Dendritic cell treated with granulocyte-macrophage colony-stimulating factor and Interleukin-4, amounts not matched to agents 40 ng/mL and 50 ng/mL, for 4 days (primary cell): Measurements from ENCODE around the gene KBTBD4.
A peak's percentile ranks its signal among the peaks of the same experiment; 100 is the strongest.

ENCODE experiments used
- H3K27ac Mint-ChIP-seq: one replicate; pipeline ENCODE4 v1.8.0; 2022; ENCODE audit warnings: mild to moderate bottlenecking, mixed read lengths
- H3K27me3 Mint-ChIP-seq: one replicate; pipeline ENCODE4 v1.8.0; 2022; ENCODE audit warnings: mild to moderate bottlenecking, mixed read lengths
- H3K36me3 Mint-ChIP-seq: one replicate; pipeline ENCODE4 v1.8.0; 2022; ENCODE audit warnings: low read depth, mixed read lengths
- H3K4me1 Mint-ChIP-seq: one replicate; pipeline ENCODE4 v1.8.0; 2022; ENCODE audit warnings: low read depth, mixed read lengths
- H3K4me3 Mint-ChIP-seq: one replicate; pipeline ENCODE4 v1.8.0; 2022; ENCODE audit warnings: mild to moderate bottlenecking, moderate library complexity, mixed read lengths
- H3K9me3 Mint-ChIP-seq: one replicate; pipeline ENCODE4 v1.8.0; 2022; ENCODE audit warnings: mixed read lengths
- intact Hi-C: fragments of 100-400 bp; cut with micrococcal nuclease; formaldehyde crosslinking; loops from one replicate; pipeline ENCODE4 v1.15.0; 2022

The KBTBD4 gene

DNA sequence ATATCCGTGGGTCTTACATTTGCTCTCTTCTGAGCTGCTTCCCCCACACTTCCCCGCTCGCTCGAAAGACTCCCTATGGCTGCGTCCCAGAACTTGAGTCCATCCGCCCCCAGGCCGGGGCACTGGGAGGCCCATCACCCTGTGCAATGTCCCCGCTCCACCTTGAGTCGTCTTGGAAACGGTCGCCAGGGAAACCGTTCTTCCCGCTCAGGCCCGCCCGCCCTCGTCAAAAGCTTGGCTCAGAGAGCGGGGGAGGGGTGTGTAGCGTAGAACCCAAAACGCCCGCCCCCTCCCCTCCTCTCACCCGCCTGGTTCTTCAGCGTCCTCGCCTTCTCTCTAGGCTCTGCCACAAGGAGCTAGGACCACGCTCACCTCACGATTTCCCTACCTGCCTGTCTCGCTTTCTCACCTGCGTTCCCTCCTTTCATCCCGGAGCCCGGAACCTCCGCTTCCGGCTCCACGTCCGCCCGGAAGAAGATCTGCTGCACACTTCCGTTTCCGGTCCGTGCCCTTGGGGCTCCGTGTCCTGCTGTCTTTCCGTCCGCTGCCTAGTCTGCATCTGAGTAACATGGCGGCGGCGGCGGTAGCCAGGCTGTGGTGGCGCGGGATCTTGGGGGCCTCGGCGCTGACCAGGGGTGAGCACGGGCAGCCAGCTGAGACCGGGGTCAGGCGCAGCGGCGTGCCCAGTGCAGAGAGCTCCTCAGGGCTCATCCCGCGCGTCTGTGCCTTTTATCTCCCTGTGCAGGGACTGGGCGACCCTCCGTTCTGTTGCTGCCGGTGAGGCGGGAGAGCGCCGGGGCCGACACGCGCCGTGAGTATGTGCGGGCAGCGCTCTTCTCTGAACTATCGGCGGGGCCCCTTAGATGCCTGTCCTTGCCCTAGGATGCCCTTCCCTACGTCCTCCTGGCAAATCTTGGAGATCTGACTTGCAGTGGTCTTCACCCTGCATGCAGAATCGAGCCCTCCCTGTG, at the start of gene KBTBD4, which contains the start of gene NDUFS3:
KBTBD4 (minus strand) TSS at position 447 of the 971 bp plus-strand sequence; CDS start at position 428, 19 bp downstream.
NDUFS3 (plus strand) TSS at position 551 of the 971 bp plus-strand sequence; CDS start at position 569, 18 bp downstream.
- H3K27me3 Mint-ChIP-seq = no peaks in the 10 kb centered on the region
- peak within 1 kb of the TSS; percentile 93 for H3K27ac Mint-ChIP-seq
- H3K4me3 Mint-ChIP-seq = peak within 1 kb of the TSS; percentile 90
- H3K36me3 Mint-ChIP-seq = peaks cover 85% of the 10 kb centered on the region
- no peaks in the 10 kb centered on the region for H3K9me3 Mint-ChIP-seq
- intact Hi-C loops = loop anchor here (5.0 kb wide), 1 partner anchor 33 kb away; no protein-coding TSS in a partner anchor
- peaks cover 42% of the 10 kb centered on the region for H3K4me1 Mint-ChIP-seq

GRCh38 chr11:47628026-47628425, 49.3 kb upstream of the KBTBD4 start:
- Mint-ChIP-seq H3K4me3 (no peak overlapping the region), H3K4me1 (no peaks in the 10 kb centered on the region), H3K27me3 (no peaks in the 10 kb centered on the region), H3K36me3 (peaks cover 98% of the 10 kb centered on the region), H3K27ac (no peak overlapping the region), H3K9me3 (no peaks in the 10 kb centered on the region)
- intact Hi-C loops = loop anchor here (5.0 kb wide), 1 partner anchor 321 kb away; no protein-coding TSS in a partner anchor

DNA sequence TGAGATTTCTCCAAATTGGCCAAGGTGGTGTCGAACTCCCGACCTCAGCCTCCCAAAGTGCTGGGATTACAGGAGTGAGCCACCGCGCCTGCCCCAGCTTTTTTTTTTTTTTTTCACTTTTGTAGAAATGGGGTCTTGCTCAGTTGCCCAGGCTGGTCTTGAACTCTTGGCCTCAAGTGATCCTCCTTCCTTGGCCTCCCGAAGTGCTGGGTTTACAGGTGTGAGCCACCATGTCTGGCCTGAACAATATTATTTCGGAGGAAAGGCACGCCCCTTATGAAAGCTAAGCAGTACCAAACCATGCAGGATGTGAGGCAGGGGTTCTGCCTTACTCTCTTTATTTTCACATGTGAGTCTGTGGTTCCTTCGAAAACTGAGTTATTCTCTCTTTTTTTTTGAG, 47.5 kb upstream of the KBTBD4 start:
- intact Hi-C loops = loop anchor here (5.0 kb wide), 1 partner anchor 319 kb away; no protein-coding TSS in a partner anchor
- Mint-ChIP-seq H3K9me3 (no peaks in the 10 kb centered on the region), H3K27ac (no peak overlapping the region), H3K4me3 (no peak overlapping the region), H3K27me3 (no peaks in the 10 kb centered on the region), H3K4me1 (no peaks in the 10 kb centered on the region), H3K36me3 (peaks cover 98% of the 10 kb centered on the region)

DNA sequence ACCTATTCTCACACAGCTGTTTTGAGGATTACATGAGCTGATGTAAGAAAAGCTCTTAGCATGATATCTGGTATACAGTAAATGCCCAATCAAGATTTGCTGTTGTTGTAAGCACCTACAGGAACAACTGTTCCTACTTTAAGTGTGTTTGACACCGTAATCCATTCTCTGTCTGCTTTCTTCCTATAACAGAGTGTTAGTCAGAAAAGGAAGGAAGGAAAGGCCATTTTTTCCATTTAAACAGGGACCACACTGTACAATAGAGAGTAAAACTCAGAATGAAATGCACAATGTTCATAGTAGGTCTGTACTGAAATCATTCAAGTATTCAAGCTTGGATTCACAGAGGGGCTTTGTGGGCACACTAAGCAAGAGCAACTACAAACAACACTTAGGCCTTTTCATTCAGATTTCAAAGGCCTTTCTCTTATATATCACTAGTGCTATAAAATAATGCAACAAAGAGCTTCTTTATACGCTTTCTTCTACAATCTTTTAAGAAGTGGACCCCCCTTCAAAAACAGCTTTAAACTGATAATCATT, 42.1 kb upstream of the KBTBD4 start:
- no peaks in the 10 kb centered on the region for H3K9me3 Mint-ChIP-seq
- H3K36me3 Mint-ChIP-seq = peaks cover 87% of the 10 kb centered on the region
- no peak overlapping the region for H3K27ac Mint-ChIP-seq
- no peaks in the 10 kb centered on the region for H3K27me3 Mint-ChIP-seq
- intact Hi-C loops = no loop called here
- no peaks in the 10 kb centered on the region for H3K4me1 Mint-ChIP-seq
- no peak overlapping the region for H3K4me3 Mint-ChIP-seq

DNA sequence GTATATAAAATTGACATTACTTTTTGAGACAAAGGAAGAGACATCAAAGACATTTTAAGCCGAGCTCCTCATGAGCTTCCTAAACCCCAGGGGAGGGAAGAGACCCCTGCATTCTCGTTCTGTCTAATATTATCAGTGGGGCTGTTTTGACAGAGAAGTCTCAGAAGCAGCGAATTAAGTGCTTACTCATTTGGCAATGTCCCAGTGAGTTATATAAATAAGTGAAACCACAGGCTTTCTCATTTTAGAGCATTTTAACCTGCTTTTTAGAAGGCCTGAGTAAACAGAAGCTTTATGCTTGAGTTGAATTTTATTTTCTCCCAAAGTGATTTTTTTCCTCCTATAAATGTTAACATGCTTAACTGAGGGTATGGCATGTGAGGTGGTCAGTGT, 38.6 kb upstream of the KBTBD4 start:
- H3K27me3 Mint-ChIP-seq = no peaks in the 10 kb centered on the region
- peaks cover 72% of the 10 kb centered on the region for H3K36me3 Mint-ChIP-seq
- peaks cover 7% of the 10 kb centered on the region for H3K4me1 Mint-ChIP-seq
- intact Hi-C loops = loop anchor here (5.0 to 10.0 kb wide), 2 partner anchors 63 to 130 kb away; partner anchors contain the start of gene CELF1
- H3K4me3 Mint-ChIP-seq = no peak overlapping the region
- no peaks in the 10 kb centered on the region for H3K9me3 Mint-ChIP-seq
- H3K27ac Mint-ChIP-seq = no peak overlapping the region

- Mint-ChIP-seq H3K27me3 (no peaks in the 10 kb centered on the region), H3K4me3 (no peak overlapping the region), H3K36me3 (peaks cover 66% of the 10 kb centered on the region), H3K9me3 (no peaks in the 10 kb centered on the region), H3K27ac (no peak overlapping the region), H3K4me1 (peaks cover 13% of the 10 kb centered on the region)
- intact Hi-C loops = loop anchor here (5.0 to 10.0 kb wide), 2 partner anchors 62 to 130 kb away; partner anchors contain the start of gene CELF1
Measured at GRCh38 chr11:47616726-47617416, 38.1 kb upstream of the KBTBD4 start.

DNA sequence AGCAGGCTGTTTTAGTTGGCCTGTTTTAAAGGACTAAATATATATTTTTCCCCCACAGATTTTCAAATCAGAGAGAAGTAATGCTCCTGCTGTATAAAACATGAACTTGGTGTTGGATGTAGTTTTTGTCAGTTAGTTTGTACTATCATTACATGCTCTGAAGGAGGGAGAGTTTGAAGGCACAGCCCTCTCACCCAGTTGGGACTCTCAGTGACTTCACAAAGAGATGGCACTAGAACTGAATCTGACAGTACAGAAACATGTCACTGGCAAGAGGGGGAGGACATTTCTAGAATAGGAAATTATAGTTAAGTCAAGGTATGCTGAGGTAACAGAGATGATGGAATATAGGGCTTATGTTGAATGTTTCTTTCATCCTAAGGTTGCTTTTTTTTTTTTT, 36.5 kb upstream of the KBTBD4 start:
- H3K4me1 Mint-ChIP-seq = peaks cover 25% of the 10 kb centered on the region
- no peaks in the 10 kb centered on the region for H3K9me3 Mint-ChIP-seq
- peaks cover 64% of the 10 kb centered on the region for H3K36me3 Mint-ChIP-seq
- H3K27ac Mint-ChIP-seq = no peak overlapping the region
- no peaks in the 10 kb centered on the region for H3K27me3 Mint-ChIP-seq
- intact Hi-C loops = loop anchor here (5.0 to 10.0 kb wide), 2 partner anchors 60 to 128 kb away; partner anchors contain the start of gene CELF1
- no peak overlapping the region for H3K4me3 Mint-ChIP-seq

GRCh38 chr11:47611348-47611794, 32.6 kb upstream of the KBTBD4 start:
- no peaks in the 10 kb centered on the region for H3K27me3 Mint-ChIP-seq
- peak overlapping the region; percentile 55 for H3K27ac Mint-ChIP-seq
- intact Hi-C loops = loop anchor here (5.0 to 10.0 kb wide), 2 partner anchors 34 to 57 kb away; partner anchors contain the start of genes CELF1, KBTBD4 and NDUFS3
- peaks cover 65% of the 10 kb centered on the region for H3K36me3 Mint-ChIP-seq
- no peak overlapping the region for H3K4me3 Mint-ChIP-seq
- H3K9me3 Mint-ChIP-seq = no peaks in the 10 kb centered on the region
- H3K4me1 Mint-ChIP-seq = peaks cover 30% of the 10 kb centered on the region

GRCh38 chr11:47609675-47610074, 30.9 kb upstream of the KBTBD4 start:
- H3K27ac Mint-ChIP-seq = peak overlapping the region; percentile 19
- no peaks in the 10 kb centered on the region for H3K9me3 Mint-ChIP-seq
- no peaks in the 10 kb centered on the region for H3K27me3 Mint-ChIP-seq
- intact Hi-C loops = loop anchor here (5.0 to 10.0 kb wide), 2 partner anchors 32 to 55 kb away; partner anchors contain the start of genes CELF1, KBTBD4 and NDUFS3
- H3K4me1 Mint-ChIP-seq = peaks cover 30% of the 10 kb centered on the region
- no peak overlapping the region for H3K4me3 Mint-ChIP-seq
- peaks cover 64% of the 10 kb centered on the region for H3K36me3 Mint-ChIP-seq

GRCh38 chr11:47607380-47607779, 28.6 kb upstream of the KBTBD4 start:
- Mint-ChIP-seq H3K9me3 (no peaks in the 10 kb centered on the region), H3K27me3 (no peaks in the 10 kb centered on the region), H3K27ac (no peak overlapping the region), H3K36me3 (peaks cover 53% of the 10 kb centered on the region), H3K4me3 (no peak overlapping the region), H3K4me1 (peaks cover 23% of the 10 kb centered on the region)
- intact Hi-C loops = no loop called here

GRCh38 chr11:47606731-47607130, 28.0 kb upstream of the KBTBD4 start:
- Mint-ChIP-seq H3K4me3 (no peak overlapping the region), H3K27ac (no peak overlapping the region), H3K4me1 (peaks cover 16% of the 10 kb centered on the region), H3K36me3 (peaks cover 53% of the 10 kb centered on the region), H3K9me3 (no peaks in the 10 kb centered on the region), H3K27me3 (no peaks in the 10 kb centered on the region)
- intact Hi-C loops = no loop called here

DNA sequence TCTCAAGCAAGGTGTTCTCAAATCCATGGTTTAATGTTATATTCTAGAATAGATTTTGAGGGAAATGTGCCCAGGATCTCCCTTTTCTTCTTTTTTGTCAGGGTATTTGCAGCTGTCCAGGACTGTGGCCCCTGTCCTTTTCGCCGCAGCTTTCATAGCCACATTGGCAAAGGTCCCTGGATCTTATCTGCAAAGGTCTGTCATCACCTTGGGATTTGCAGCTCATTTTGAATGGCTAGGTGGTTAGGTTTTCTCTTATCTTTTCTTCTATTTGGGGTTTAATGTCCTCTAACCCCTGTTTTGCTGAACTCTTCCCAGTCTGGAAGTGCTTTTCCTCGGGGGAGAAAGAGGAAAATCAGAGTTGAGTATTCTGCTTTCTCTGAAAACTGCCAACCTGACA, 27.2 kb upstream of the KBTBD4 start:
- Mint-ChIP-seq H3K9me3 (no peaks in the 10 kb centered on the region), H3K27ac (no peak overlapping the region), H3K36me3 (peaks cover 49% of the 10 kb centered on the region), H3K4me3 (no peak overlapping the region), H3K27me3 (no peaks in the 10 kb centered on the region), H3K4me1 (peaks cover 9% of the 10 kb centered on the region)
- intact Hi-C loops = no loop called here

DNA sequence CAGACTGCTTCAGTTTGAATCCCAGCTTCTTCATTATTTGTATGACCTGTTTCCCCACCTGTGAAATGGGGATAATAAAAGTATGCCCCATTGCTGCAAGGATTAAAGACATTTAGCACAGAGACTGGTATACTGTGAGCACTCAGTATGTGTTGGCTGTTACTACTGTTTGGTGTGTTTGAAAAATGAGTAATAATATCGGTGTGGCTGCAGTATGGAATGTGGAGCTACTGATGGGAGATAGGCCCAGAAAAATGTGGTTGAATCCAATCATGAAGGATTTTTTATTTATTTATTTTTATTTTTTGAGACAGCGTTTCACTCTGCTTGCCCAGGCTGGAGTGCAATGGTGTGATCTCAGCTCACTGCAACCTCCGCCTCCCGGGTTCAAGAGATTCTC, 24.5 kb upstream of the KBTBD4 start:
- Mint-ChIP-seq H3K4me3 (no peak overlapping the region), H3K27ac (no peak overlapping the region), H3K4me1 (no peaks in the 10 kb centered on the region), H3K36me3 (peaks cover 30% of the 10 kb centered on the region), H3K9me3 (no peaks in the 10 kb centered on the region), H3K27me3 (no peaks in the 10 kb centered on the region)
- intact Hi-C loops = no loop called here
